ENCODE measurements around the gene ZNF236.
"Not testable (repeated sequence)": the region's sequence is repeated elsewhere in the genome, so short reads cannot be mapped to it uniquely, and the experiment has no call there.

ZNF236 gene

DNA sequence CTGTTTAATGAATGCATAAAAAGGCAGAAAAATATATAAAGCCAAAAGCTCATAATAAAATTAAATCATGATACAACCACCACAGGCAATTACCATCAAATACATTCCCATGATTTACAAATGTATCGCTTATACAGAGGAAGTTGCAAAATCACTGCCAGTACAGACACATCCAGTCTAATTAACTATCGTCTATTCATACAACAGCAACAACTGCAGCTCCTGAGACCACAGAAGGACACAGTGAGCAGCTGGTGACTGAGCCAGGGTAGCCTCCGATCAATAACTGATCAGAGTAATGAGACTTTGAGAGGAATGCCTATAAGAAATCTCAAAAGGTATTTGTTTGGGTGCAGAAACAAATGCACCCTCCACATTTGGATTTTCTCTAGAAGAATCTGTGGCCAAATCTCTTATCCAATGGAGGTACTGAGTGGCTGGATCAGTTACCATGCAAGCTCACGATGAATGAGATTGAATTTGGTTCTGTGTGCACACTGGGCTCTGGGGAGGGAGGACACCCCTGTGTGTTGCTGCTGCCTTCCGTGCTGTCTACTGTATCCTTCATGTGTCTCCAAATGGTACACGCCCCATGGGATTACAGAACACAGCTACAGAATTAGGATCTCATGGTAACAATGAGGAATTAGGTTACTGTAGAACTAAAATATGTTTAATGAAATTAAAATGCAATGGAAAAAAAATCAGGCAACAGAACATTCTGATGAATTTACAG, 190.6 kb downstream of the ZNF236 start:
- DNase-seq: no peak

GRCh38 chr18:77013811-77014521, 191.6 kb downstream of the ZNF236 start:
- DNase-seq: no peak

GRCh38 chr18:77014538-77014937, 192.2 kb downstream of the ZNF236 start:
- DNase-seq: no peak

DNA sequence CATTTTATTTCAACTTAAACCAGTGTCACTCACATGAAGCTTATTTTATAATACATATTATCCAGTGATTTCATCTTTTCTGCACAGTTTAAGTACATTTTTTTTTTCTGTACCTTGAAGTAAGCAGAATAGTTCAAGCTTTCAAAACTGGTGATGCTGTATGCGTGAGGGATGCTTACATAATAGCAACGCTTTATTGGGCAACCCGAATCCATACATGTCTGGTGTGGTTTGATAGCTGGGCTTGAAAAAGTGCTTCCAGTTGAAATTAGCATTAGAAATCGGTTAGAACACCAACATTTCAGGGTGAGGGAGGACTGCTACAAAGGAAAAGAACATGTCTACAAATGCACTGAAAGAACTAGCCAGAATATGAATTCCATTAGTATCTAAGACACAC, 192.8 kb downstream of the ZNF236 start:
- DNase-seq: no peak

DNA sequence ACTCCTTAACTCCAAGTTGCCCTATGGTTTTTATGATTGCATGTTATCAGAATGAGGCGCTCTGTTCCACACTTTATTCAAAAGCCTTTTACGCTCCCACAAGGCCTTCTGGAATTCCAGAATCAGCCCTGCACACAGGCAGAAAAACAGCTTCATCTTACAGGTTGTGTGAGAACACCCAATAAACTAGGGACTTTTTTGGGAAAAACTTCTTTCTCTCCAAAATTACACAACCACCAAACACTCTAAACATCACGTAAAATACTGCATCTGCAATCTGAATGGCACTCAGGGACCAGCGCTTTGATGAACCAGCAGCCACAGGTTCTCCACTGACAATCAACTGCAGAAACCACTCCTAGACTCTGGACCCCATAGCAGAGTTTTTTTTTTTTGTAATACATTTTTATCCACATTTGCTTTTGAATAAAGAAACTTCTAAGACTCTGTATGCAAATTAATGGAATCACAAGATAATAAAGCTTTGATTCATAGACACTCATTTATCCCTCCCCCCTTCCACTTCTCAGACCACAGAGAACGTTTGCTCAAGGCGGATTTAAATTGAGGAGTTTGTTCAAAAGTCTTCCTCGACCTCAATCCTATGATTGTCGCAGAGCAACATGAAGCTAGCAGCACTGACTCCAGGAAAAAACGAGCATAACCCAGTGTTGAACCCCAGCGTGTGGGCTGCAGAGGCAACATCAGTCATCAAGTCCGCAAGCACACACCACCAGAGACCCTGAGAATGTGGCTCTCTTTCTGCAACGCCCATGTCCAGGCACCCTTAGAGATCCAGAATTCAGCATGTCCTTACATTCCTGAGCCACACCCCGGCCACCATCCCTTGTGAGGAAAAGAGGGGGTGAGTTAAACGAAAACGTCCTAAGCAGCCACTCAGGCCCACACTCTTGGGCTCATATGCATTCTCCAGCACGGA, 193.7 kb downstream of the ZNF236 start:
- DNase-seq: no peak

DNA sequence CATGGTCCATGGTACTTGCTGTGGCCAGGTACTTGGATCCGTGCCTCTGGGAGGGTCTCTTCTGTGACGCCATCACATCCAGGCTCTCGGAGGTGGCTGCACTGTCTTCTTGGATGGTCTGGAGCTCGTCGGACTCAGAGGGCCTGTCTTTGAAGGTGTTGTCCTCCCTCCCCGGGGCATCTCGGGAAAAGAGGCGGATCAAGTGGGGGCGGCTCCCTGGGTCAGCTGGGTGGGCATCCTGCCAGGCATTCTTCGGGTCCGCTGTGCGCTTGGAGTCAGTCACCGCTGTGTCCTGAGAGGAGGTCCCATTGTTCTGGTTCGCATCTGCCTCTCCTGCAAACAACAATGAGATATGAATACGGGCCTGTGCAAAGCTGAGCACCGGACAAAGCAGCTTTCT, 194.6 kb downstream of the ZNF236 start:
- DNase-seq: no peak

GRCh38 chr18:77017355-77017754, 195.0 kb downstream of the ZNF236 start:
- no peak for DNase-seq

- DNase-seq: not testable (repeated sequence)
These were observed 196.3 kb downstream of the ZNF236 start for GRCh38 chr18:77018650-77019049.

- no peak for DNase-seq
These were observed 197.3 kb downstream of the ZNF236 start for GRCh38 chr18:77019641-77020040.
